GM12878 (cell line): ENCODE results near the gene KLF17.

ENCODE experiments used
- CEBPB ChIP-seq, 2 experiments: fragments of 150-350 bp in 1 of 2; IDR thresholded peaks; 2 replicates each; pipeline ENCODE4 v1.6.1; 2012 to 2014; ENCODE audit warnings: low read depth in 2 of 2, low read length in 2 of 2, borderline replicate concordance in 1 of 2, inconsistent platforms in 1 of 2
- JUND ChIP-seq: IDR thresholded peaks from 2 replicates; pipeline ENCODE4 v1.6.1; 2012; ENCODE audit warnings: low read depth, mild to moderate bottlenecking, low read length, improper control_type of control experiment, moderate library complexity
- POLR2A ChIP-seq: IDR thresholded peaks from 2 replicates; pipeline ENCODE4 v1.6.1; 2011; ENCODE audit warnings: low read depth, mild to moderate bottlenecking, low read length
- RFX5 ChIP-seq: IDR thresholded peaks from 2 replicates; pipeline ENCODE4 v1.6.1; 2011; ENCODE audit warnings: low read depth, low read length, improper control_type of control experiment
- SPI1 ChIP-seq: IDR thresholded peaks from 2 replicates; pipeline ENCODE4 v1.6.1; 2011; ENCODE audit warnings: low read depth, mild to moderate bottlenecking, low read length, moderate library complexity, borderline replicate concordance; ENCODE audit not compliant: insufficient read depth
- SRF ChIP-seq, 2 experiments: IDR thresholded peaks; 2 replicates each; pipeline ENCODE4 v1.6.1; 2011; ENCODE audit warnings: low read depth in 2 of 2, low read length in 2 of 2, mild to moderate bottlenecking in 1 of 2, moderate library complexity in 1 of 2
- TARDBP ChIP-seq: IDR thresholded peaks from 2 replicates; pipeline ENCODE4 v1.6.1; 2016; ENCODE audit warnings: borderline replicate concordance
- TF ChIP-seq, protein P1 (sequence below), 3 experiments: IDR thresholded peaks in 2 of 3; conservative IDR thresholded peaks in 1 of 3; 2 replicates each; pipeline ENCODE4 v1.5.1; 2011; ENCODE audit warnings: low read depth in 3 of 3, low read length in 3 of 3, mild to moderate bottlenecking in 3 of 3, control low read depth in 2 of 3, moderate library complexity in 2 of 3, inconsistent platforms in 1 of 3, mixed read lengths in 1 of 3; ENCODE audit not compliant: control insufficient read depth in 2 of 3, insufficient read depth in 1 of 3; ENCODE audit errors: extremely low read depth in 1 of 3

DNA sequence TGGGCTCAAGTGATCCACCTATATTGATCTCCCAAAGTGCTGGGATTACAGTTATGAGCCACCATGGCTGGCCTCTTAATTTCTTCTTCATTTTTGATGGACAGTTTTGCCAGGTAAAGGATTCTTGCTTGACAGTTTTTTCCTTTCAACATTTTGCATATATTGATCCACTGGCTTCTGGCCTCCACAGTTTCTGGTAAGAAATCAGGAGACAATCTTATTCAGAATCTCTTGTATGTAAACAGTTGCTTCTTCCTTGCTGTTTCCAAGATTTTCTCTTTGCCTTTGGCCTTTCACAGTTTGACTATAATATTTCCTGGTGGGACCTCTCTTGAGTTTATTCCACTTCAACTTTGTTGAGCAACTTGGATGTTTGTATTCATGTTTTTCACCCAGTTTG, 42.9 kb downstream of the KLF17 start:
- TF ChIP-seq, protein P1, sequence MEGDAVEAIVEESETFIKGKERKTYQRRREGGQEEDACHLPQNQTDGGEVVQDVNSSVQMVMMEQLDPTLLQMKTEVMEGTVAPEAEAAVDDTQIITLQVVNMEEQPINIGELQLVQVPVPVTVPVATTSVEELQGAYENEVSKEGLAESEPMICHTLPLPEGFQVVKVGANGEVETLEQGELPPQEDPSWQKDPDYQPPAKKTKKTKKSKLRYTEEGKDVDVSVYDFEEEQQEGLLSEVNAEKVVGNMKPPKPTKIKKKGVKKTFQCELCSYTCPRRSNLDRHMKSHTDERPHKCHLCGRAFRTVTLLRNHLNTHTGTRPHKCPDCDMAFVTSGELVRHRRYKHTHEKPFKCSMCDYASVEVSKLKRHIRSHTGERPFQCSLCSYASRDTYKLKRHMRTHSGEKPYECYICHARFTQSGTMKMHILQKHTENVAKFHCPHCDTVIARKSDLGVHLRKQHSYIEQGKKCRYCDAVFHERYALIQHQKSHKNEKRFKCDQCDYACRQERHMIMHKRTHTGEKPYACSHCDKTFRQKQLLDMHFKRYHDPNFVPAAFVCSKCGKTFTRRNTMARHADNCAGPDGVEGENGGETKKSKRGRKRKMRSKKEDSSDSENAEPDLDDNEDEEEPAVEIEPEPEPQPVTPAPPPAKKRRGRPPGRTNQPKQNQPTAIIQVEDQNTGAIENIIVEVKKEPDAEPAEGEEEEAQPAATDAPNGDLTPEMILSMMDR (IDR thresholded peaks at IDR 0.05 in 2 of 3, conservative IDR thresholded peaks at IDR 0.05 in 1 of 3; ENCODE audit: control insufficient read depth in 2 of 3, extremely low read depth in 1 of 3, insufficient read depth in 1 of 3, low read depth in 3 of 3, low read length in 3 of 3): no peak
- TF ChIP-seq SPI1 (no peak), SRF (IDR thresholded peaks at IDR 0.05; ENCODE audit: low read depth in 2 of 2, low read length in 2 of 2) (no peak), RFX5 (no peak), POLR2A (no peak), TARDBP (no peak), CEBPB (IDR thresholded peaks at IDR 0.05; ENCODE audit: borderline replicate concordance in 1 of 2, low read depth in 2 of 2, low read length in 2 of 2) (no peak), JUND (no peak)
